Occipital lobe (tissue), 2 donors: Measurements from ENCODE around the gene CCDC158. TPM values are rescaled to one million over a fixed set of nuclear protein-coding genes. Genes with fewer than 3 reads are reported as not detected.
"Not testable (repeated sequence)": the region's sequence is repeated elsewhere in the genome, so short reads cannot be mapped to it uniquely, and the experiment has no call there.

ENCODE experiments used
- DNase-seq: peaks from one replicate; lab custom pipeline; 2025; lab: John Stamatoyannopoulos, UW
- total RNA-seq: library from RNA; depleted of rRNA; stranded (reverse); fragments of >200 nt; gene quantifications from one replicate; pipeline ENCODE4 v1.2.3, GENCODE V29; 2014

The CCDC158 gene
- total RNA-seq, 1 donor from 2014 or later, result 4.2 TPM

DNA sequence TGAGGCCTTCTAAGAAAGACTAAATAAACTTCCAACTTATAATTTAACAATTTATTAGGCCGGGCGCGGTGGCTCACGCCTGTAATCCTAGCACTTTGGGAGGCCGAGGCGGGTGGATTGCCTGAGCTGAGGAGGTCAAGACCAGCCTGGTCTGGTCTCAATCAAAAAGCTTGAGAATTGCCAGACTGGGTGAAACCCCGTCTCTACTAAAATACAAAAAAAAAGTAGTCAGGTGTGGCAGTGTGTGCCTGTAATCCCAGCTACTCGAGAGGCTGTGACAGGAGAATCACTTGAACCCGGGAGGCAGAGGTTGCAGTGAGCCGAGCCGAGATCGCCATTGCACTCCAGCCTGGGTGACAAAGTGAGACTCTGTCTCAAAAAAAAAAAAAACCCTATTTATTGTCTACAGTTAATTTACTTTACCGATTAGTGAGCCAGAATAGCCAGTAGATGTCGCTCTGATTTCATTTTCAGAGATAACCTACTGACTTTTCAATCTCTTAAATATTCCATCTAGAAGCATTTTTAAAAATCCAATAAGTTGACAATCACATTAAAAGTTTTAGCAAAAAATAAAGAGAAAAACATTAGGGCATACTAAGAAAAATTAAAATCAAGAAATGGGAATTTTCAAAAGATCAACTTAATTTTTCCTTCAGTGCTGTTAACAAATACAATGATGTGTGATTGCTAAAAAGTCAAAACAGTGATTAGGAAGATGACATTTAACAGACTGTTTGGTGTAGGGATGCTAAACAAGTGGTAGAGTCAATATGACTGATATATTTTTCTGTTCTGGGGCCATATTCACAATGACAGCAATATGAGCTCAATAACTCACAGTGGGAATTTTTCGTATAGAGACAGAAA is 9.8 kb upstream of the CCDC158 start:
- no peak for DNase-seq

DNA sequence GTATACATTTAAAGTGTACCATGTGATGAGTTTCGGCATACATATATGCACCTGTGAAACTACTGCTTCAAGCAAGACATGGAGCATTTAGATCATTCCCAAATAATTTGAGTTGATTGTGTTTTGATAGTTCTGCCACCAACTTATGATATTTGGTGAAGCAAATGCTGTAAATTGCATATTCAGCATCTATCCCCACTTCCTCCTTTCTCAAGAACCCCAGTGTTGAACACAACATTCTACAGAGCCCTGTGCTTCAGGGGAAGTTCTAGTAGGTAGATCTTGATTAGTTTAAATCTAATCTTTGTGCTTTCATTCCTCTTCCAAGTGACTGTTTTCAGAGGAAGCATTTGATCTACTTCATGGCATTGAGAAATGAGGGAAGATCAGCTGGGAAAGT is 8.7 kb upstream of the CCDC158 start:
- DNase-seq, result no peak

DNA sequence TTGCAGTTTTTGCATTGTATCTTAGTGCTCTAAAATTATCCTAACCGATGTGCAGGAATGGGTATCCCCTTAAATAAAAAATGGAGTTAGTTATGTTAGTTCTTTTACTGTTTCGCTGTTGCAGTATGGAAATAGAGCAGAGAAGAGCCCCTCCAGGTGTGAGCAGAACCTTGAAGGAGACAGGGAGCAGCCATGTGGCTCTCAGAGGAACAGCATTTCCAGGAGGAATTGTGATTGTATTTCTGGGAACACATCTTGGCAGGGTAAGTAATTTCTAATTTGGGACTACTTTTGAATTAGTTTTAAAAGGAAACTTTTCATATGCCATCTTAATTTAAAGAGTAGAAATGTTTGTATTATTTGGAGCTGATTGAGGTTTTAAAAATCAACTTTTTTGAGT is 5.3 kb upstream of the CCDC158 start:
- DNase-seq, result no peak

DNA sequence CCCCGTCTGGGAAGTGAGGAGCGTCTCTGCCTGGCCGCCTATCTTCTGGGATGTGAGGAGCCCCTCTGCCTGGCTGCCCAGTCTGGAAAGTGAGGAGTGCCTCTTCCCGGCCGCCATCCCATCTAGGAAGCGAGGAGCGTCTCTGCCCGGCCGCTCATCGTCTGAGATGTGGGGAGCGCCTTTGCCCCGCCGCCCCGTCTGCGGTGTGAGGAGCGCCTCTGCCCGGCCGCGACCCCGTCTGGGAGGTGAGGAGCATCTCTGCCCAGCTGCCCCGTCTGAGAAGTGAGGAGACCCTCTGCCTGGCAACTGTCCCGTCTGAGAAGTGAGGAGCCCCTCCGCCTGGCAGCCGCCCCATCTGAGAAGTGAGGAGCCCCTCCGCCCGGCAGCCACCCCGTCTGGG is 2.2 kb upstream of the CCDC158 start:
- DNase-seq, result not testable (repeated sequence)

DNA sequence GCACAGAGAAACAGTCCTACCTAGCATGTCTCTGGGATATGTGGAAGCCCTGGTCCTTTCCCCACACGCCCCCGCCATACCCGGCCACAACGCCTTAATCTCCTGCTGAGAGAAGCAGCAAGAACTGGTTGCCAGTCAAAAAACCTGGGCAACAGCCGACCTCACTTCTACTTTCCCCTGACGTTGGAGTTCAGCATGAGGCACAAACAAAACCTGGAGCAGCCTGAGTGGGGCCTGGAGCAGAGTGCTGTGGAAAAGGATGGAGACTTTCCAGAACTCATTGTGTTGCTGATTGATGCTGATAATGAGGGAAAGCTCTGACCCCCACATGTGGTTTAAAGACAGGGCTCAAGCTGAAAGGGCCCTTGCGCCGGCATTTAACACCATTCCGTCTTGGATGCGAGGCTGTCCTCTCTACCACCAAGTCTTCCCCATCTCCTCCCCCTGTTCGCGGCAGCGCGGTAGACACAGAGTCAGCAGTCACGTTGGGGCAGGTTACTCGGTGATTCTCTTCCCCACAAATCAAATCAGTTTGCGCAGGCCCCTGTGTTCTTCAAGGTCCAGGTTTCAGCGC is 666 bp downstream of the CCDC158 start:
- DNase-seq, result no peak

DNA sequence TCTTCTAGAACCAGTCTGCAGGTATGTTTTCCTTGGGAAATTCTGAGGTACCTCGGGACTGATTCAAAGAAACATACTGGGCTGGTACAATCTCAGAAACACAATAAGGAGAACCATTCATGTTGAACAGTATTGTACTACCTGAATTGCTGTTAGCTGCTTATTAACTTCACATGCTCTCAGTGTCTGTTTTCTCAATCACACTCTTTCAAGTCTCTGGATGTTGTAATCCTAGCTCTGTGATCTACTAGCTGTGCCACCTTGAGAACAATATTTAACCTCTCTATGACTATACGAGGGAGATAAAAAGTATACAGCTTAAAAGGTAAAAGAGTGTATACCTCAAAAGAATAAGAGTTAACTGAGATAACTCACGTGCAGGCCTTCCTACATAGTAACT is 10.3 kb downstream of the CCDC158 start:
- DNase-seq, result no peak

DNA sequence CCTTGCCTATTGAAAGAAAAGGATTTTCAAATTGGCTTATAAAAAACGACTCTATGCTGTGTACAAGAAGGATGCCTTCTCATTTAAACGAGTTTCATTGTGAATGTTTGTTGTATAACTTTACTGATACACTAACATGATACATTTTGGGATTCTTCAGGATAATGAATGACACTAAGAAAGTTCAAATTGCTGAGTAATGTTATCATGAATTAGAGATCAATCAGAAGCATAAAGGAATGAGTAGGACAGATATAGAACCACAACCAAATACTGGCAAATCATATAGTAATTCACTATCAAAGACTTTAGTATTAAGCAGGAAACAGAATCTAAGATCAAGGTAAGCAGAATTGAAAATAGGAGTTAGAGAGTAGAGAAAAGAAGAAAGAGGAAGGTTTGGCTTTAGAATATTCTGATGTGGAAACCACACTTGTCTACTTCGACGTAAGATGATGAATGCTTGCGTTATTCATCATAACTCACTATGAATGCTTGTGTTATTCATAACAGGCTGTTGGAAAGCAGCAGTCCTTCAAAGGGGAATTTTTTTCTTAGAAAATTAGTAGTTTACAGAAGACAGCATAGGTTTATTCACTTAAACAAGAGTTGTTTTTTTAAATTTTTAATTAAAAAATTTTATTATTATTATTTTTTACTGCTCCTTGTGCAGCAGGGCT is 13.4 kb downstream of the CCDC158 start:
- no peak for DNase-seq

DNA sequence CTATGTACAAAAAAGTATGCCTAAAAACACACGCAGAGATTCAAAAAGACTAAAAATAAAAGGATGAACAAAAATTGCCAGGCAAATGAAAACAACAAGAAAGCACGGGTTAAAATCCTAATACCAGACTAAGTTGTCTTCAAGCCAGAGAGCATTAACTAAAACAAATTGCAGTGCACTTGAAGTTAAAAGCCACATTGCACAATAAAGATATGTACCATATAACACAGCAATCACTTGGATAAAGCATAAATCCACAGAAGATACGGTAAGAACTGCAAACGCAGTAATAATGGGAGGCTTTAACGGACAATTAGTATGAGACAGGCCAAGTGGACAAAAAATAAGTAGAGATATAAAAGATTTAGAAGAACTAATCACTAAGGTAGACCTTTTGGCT is 14.9 kb downstream of the CCDC158 start:
- DNase-seq, result no peak

DNA sequence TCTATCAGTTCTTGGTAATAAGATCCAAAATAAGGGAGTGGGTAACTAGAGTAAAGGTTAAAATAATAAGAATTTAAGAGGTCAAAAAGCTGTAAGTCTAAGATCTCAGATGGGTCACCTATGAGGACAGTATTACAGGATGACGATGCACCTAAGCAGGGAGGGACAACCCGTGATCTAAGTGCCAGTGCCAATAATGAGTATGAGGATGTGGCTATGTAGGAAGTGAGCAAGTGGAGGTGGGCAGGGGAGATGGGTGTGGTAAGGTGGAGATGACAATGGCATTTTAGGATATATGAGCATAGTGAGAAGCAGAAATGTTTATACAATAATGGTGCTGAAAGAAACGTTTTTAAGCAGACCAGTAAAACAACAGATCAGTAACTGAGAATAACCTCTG is 19.3 kb downstream of the CCDC158 start:
- no peak for DNase-seq

DNA sequence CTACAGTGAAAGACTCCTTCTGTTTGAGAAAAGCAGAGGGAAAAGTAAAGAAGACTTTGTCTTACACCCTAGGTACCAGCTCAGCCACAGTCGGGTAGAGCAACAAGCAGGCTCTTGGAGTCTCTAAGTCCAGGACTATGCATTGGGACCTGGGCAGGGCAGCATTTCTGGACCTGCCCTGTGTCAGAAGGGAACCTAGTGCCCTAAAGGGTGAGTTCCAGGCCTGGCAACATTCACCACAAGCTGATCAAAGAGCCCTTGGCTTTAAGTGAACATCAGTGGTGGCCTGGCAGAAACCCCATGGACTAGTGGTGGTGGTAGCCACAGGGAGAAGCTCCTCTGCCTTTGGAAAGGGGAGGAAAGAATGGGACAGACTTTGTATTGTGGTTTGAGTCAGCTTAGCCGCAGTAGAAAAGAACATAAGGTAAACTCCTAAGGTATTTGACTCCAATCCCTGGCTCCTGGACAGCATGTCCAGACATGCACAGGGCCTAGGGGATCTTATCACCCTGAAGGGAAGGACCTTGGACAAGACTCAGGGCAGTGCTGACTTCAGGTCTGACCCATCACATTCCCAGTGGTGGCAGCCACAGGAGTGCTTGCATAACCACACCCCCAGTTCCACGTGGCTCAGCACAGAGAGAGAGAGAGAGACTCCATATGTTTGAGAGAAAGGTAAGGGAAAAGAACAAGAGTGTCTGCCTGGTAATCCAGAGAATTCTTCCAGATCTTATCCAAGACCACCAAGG is 32.6 kb downstream of the CCDC158 start:
- DNase-seq, result no peak

DNA sequence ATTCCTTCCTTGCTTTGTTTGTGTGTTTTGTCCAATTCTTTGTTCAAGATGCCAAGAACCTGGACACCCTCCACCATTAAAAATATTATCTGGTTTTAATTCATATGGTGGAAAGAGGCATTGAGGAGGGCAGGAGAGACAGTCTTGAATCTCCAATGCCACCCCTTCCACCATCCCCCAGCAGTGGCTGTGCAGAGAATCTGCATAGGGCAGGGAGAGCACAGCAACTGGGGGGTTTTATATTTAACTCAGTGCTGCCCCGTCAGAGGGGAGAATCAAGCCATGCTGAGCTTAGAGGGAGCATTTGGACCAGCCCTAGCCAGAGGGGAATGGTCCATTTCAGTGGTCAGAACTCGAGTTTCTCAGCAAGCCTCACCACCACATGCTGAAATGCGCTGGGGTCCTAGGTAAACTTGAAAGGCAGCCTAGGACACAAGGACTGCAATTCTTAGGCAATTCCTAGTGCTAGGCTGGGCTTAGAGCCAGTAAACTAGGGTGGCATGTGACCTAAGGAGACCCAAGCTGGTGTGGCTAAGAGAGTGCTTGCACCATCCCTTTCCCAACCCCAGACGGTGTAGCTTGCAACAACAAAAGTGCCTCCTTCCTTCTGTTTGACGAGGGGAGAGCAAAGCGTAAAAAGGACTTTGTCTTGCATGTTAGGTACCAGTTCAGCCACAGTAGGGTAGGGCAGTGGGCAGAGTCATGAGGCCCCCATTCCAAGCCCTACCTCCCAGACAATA is 34.2 kb downstream of the CCDC158 start:
- DNase-seq, result no peak

DNA sequence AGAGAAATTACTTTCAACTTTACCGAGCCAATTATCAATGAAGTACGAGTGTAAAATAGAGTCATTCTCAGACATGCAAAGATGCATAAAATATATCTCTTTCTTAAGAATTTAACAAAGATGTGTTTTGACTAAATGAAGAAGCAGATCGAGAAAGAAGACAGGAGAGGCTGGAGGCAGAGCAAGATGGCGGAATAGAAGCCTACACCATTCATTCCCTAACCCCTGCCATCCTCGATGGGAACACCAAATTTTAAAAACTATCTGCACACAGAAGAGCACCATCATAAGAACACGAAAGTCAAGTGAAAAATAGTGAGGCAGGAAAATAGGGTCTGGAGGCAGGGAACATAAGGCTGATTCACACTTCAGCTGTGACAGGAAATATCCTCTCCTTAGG is 35.0 kb downstream of the CCDC158 start:
- DNase-seq, result no peak

DNA sequence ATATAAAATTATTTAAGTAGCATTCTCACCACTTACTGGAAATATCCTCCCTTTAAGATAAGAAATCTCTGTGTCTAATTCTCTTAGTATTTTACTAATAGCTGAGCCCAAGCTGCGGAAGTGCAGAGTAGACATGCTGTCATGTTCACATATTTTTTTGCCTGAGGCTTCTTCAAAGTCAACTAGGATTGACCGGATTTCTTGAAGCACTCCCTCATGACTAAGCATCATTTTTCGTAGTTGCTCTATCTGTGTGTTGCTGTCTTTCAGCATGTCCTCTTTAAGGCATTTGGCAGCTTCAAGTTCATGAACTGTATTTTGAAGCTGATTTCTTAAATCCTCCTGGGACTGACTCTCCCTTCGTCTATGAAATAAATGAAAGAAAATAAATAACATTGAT is 36.9 kb downstream of the CCDC158 start:
- DNase-seq, result no peak

DNA sequence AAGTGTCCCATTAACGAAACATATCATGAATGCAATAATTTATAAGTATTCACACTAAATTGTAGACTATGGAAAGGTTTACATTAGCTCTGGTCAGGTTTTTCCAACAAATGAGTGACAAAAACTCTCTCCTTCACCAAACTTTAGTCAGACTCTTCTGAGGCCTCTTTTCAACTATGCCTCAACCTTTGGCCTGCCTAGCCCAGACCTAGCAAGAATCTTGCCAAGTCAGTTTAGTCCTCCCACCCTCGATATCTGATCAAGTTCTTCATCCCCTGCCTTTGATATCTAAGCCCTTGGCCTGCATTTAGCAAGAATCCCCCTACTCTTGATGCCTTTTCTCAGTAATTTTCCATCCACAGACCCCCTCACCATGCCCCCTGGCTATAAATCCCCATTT is 37.9 kb downstream of the CCDC158 start:
- DNase-seq, result no peak

DNA sequence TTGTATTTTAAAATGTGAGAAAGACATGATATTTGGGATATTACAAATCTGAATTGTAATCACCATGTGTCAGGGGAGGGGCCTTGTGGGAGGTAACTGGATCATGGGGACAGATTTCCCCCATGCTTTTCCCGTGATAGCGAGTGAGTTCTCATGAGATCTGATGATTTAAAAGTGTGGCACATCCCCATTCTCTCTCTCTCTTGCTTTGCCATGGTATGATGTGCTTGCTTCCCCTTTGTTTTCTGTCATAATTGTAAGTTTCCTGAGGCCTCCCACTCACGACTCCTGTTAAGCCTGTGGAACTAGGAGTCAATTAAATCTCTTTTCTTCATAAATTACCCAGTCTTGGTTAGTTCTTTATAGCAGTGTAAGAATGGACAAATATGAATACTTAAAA is 39.0 kb downstream of the CCDC158 start:
- DNase-seq, result no peak

DNA sequence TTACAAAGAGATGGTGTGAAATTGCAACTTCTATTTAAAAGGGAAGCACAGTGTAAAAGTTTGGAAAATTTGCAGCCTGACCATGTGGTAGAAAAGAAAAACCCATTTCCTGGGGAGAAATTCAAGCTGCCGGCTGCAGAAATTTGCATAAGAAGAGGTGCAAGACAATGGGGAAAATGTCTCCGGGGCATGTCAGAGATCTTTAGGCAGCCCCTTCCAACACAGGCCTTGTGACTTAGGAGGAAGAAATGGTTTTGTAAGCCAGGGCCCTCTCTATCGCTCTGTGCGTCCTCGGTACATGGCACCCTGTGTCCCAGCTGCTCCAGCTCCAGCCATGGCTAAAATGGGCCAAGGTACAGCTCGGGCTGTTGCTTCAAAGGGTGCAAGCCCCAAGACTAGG is 40.4 kb downstream of the CCDC158 start:
- DNase-seq, result no peak

DNA sequence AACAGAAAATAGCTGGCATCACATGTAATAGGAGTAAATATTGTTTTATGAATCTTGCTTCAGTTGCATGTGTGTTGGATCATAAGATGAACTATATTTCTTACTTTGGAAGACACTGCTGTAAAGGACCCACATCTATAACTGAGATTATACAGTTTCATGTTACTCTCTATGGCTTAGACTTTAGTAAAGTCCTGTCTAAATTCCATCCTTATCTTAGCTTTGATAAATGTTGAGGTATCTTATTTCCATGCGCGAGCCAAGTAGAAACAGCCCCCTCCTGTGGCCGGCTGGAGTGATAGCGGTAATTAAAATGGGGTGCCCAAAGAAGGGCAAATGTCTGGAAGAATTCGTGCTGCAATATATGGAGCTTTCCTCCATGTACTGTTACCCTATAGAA is 43.0 kb downstream of the CCDC158 start:
- DNase-seq, result no peak

DNA sequence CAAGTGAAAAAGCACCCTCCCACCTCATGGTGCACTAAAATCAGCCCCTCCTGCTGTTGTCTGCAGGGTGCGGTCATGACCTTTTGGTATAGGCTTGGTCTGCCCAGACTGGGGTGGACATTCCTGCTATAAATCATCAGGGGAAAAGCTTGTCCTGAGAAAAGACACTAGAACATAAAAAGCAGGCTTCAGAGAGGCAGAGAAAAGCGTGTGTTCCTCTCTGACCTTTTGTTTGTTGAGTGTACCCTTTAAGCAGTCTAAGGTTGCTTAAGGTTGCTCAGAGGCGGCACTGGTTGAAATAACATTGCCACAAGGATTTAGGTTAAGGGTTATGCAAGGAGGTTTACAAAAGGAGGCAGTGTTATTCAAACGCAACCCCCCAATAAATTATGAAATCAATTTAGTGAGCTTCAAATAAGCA is 43.5 kb downstream of the CCDC158 start:
- DNase-seq, result no peak

DNA sequence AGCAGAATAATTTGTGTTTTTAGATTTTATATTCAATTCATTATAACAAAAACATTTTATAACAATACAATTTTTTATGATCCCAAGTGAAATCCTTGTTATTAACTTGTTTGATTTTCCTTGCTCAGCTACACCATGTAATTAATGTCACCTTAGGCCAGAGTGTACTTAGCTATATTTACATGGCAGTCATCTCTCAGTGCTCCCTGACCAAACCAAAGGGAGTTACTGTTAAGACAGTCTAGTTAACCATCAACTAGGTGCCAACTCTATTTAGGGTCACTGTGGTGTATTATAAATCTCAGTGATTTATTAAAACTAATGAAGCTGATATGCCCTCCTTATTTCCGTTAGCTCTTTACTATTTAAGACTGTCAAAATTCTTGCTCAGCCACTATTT is 44.4 kb downstream of the CCDC158 start:
- DNase-seq, result no peak

DNA sequence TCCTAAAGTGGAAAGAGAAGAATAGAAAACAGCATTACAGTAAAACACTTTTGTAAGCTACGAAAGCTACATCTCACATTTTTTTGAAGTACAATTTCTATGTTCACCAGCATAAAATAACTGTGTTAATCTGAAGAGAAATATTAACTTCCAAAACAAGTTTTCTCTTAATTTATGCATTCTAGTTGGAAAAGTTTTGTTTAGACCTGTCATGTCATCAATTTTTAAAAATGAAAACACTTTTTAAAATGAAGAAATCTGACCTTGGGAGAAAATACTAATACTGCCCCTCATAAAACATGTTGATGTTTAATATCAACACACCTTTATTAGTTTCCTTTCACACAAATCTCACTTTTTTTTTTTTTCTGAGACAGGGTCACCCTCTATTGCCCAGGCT is 45.2 kb downstream of the CCDC158 start:
- no peak for DNase-seq

DNA sequence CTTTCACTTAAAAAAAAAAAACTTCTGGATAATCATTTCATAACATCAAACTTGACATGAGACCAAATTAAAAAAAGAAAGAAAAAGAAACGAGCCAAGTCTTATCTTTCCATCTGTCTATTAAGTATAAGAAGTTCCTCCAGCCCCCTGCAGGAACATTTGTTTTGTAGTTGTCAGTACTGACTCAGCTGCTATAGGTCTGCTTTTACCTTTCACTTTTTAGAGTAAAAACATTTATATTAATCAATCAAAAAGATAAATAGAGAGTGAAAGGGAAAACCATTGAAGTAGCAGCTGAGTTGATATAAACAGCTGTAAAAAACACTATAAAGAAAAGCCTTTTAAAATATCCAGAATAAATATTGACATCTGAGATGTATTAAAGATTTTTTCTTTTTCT is 46.1 kb downstream of the CCDC158 start:
- no peak for DNase-seq
